Astrocyte (in vitro differentiated cells and primary cell): ENCODE measurements around the gene RPP25L. TPM values are rescaled to one million over a fixed set of nuclear protein-coding genes. Genes with fewer than 3 reads are reported as not detected.
"Not testable (repeated sequence)": the region's sequence is repeated elsewhere in the genome, so short reads cannot be mapped to it uniquely, and the experiment has no call there.

Experiments
- DNase-seq: peaks from one replicate; pipeline ENCODE4 v3.0.0-alpha.2; 2010; ENCODE audit warnings: low read depth
- FAIRE-seq: peaks from 2 replicates; lab custom pipeline; 2011; peaks lifted over from hg19 to GRCh38; lab: Jason Lieb, UNC
- H2AFZ ChIP-seq: 2 replicates; pipeline ENCODE4 v1.6.0; 2012; ENCODE audit warnings: low read depth, low read length, inconsistent platforms
- H3K27ac ChIP-seq: 2 replicates; pipeline ENCODE4 v1.5.1; 2011; ENCODE audit warnings: low read depth, low read length, inconsistent platforms
- H3K27me3 ChIP-seq: 2 replicates; pipeline ENCODE4 v1.6.0; 2011; ENCODE audit warnings: low read length, inconsistent platforms; ENCODE audit not compliant: insufficient read depth
- H3K36me3 ChIP-seq: 2 replicates; pipeline ENCODE4 v1.5.1; 2011; ENCODE audit warnings: low read length, inconsistent platforms; ENCODE audit not compliant: insufficient read depth
- H3K4me1 ChIP-seq: 2 replicates; pipeline ENCODE4 v1.5.1; 2011; ENCODE audit warnings: low read length, inconsistent platforms; ENCODE audit not compliant: insufficient read depth
- H3K4me2 ChIP-seq: 2 replicates; pipeline ENCODE4 v1.6.0; 2012; ENCODE audit warnings: low read length, inconsistent platforms
- H3K4me3 ChIP-seq: 2 replicates; pipeline ENCODE4 v1.5.1; 2011; ENCODE audit warnings: low read depth, mild to moderate bottlenecking, low read length, inconsistent platforms; ENCODE audit not compliant: insufficient read depth
- H3K79me2 ChIP-seq: 2 replicates; pipeline ENCODE4 v1.6.0; 2012; ENCODE audit warnings: mild to moderate bottlenecking, low read length, inconsistent platforms; ENCODE audit not compliant: insufficient read depth
- H3K9ac ChIP-seq: 2 replicates; pipeline ENCODE4 v1.6.0; 2012; ENCODE audit warnings: mild to moderate bottlenecking, low read length, inconsistent platforms
- H3K9me3 ChIP-seq: 2 replicates; pipeline ENCODE4 v1.5.1; 2012; ENCODE audit warnings: low read depth, mild to moderate bottlenecking, low read length, inconsistent platforms; ENCODE audit not compliant: insufficient read depth
- H4K20me1 ChIP-seq: 2 replicates; pipeline ENCODE4 v1.6.0; 2012; ENCODE audit warnings: low read length, inconsistent platforms; ENCODE audit not compliant: insufficient read depth
- H3K27ac Mint-ChIP-seq: one replicate; pipeline ENCODE4 v1.8.0; 2021; ENCODE audit warnings: mild to moderate bottlenecking, mixed read lengths; ENCODE audit not compliant: unreplicated experiment
- H3K27me3 Mint-ChIP-seq: one replicate; pipeline ENCODE4 v1.8.0; 2021; ENCODE audit warnings: low read depth, mixed read lengths; ENCODE audit not compliant: unreplicated experiment
- H3K36me3 Mint-ChIP-seq: one replicate; pipeline ENCODE4 v1.8.0; 2021; ENCODE audit warnings: low read depth, mixed read lengths; ENCODE audit not compliant: unreplicated experiment
- H3K4me1 Mint-ChIP-seq: one replicate; pipeline ENCODE4 v1.8.0; 2021; ENCODE audit warnings: low read depth, mixed read lengths; ENCODE audit not compliant: unreplicated experiment
- H3K4me3 Mint-ChIP-seq: one replicate; pipeline ENCODE4 v1.8.0; 2021; ENCODE audit warnings: mild to moderate bottlenecking, moderate library complexity, mixed read lengths; ENCODE audit not compliant: unreplicated experiment
- H3K9me3 Mint-ChIP-seq: one replicate; pipeline ENCODE4 v1.8.0; 2021; ENCODE audit warnings: mild to moderate bottlenecking, mixed read lengths; ENCODE audit not compliant: unreplicated experiment
- CTCF ChIP-seq: IDR thresholded peaks from 2 replicates; pipeline ENCODE4 v1.5.1; 2011; ENCODE audit warnings: low read depth, mild to moderate bottlenecking, inconsistent platforms, low read length, moderate library complexity; ENCODE audit not compliant: insufficient read depth
- EZH2 ChIP-seq: IDR thresholded peaks from 2 replicates; pipeline ENCODE4 v1.6.1; 2012; ENCODE audit warnings: mild to moderate bottlenecking, low read length, inconsistent platforms; ENCODE audit not compliant: insufficient read depth
- total RNA-seq: library from RNA; stranded (reverse); gene quantifications from 2 replicates; pipeline ENCODE4 v1.2.1, GENCODE V29; 2021

Gene RPP25L
- total RNA-seq, 1 donor from 2014 or later = 13.9 TPM

GRCh38 chr9:34644766-34645314, 32.9 kb upstream of the RPP25L start:
- Histone ChIP-seq H3K4me1 (peaks cover 16% of the 10 kb centered on the region), H3K9ac (no peak overlapping the region), H3K27ac (no peak overlapping the region), H3K9me3 (no peaks in the 10 kb centered on the region), H3K4me3 (no peak overlapping the region), H3K36me3 (no peaks in the 10 kb centered on the region), H3K27me3 (no peaks in the 10 kb centered on the region), H3K79me2 (peaks cover 8% of the 10 kb centered on the region), H3K4me2 (no peak overlapping the region), H2AFZ (no peak overlapping the region), H4K20me1 (peaks cover 4% of the 10 kb centered on the region)
- Mint-ChIP-seq H3K9me3 (no peaks in the 10 kb centered on the region), H3K27me3 (no peaks in the 10 kb centered on the region), H3K36me3 (peaks cover 4% of the 10 kb centered on the region), H3K27ac (no peak overlapping the region), H3K4me1 (peaks cover 11% of the 10 kb centered on the region), H3K4me3 (no peak overlapping the region)
- DNase-seq (no peak), FAIRE-seq (no peak)
- TF ChIP-seq CTCF = no peak
- no peak for TF ChIP-seq EZH2

GRCh38 chr9:34642679-34643078, 30.8 kb upstream of the RPP25L start:
- peaks cover 5% of the 10 kb centered on the region for H3K4me1 Mint-ChIP-seq
- Histone ChIP-seq H2AFZ (no peak overlapping the region), H3K27me3 (no peaks in the 10 kb centered on the region), H3K9ac (no peak overlapping the region), H3K4me1 (peaks cover 22% of the 10 kb centered on the region), H3K4me3 (no peak overlapping the region), H3K4me2 (no peak overlapping the region), H3K79me2 (peaks cover 7% of the 10 kb centered on the region), H4K20me1 (peaks cover 4% of the 10 kb centered on the region), H3K27ac (no peak overlapping the region), H3K9me3 (no peaks in the 10 kb centered on the region), H3K36me3 (no peaks in the 10 kb centered on the region)
- no peak overlapping the region for H3K27ac Mint-ChIP-seq
- no peaks in the 10 kb centered on the region for H3K9me3 Mint-ChIP-seq
- no peak for TF ChIP-seq CTCF
- no peak for TF ChIP-seq EZH2
- DNase-seq (no peak), FAIRE-seq (no peak)
- no peaks in the 10 kb centered on the region for H3K36me3 Mint-ChIP-seq
- no peak overlapping the region for H3K4me3 Mint-ChIP-seq
- H3K27me3 Mint-ChIP-seq = no peaks in the 10 kb centered on the region

- H2AFZ ChIP-seq, H3K4me1 Mint-ChIP-seq: not testable (repeated sequence)
These were observed 27.4 kb upstream of the RPP25L start for GRCh38 chr9:34639322-34639721.

More at GRCh38 chr9:34639322-34639721, 27.4 kb upstream of the RPP25L start:
- not testable (repeated sequence) for H3K27ac ChIP-seq, DNase-seq, H3K9me3 Mint-ChIP-seq, H3K9me3 ChIP-seq, H3K4me3 Mint-ChIP-seq, H3K27ac Mint-ChIP-seq, H3K27me3 Mint-ChIP-seq, H3K9ac ChIP-seq, H3K4me2 ChIP-seq, H3K36me3 ChIP-seq, FAIRE-seq, H3K4me3 ChIP-seq, H3K27me3 ChIP-seq, H3K36me3 Mint-ChIP-seq
- Histone ChIP-seq H3K79me2 (peaks cover 25% of the 10 kb centered on the region), H4K20me1 (peaks cover 20% of the 10 kb centered on the region), H3K4me1 (peaks cover 16% of the 10 kb centered on the region)
